Measurements from ENCODE around the gene ADGRL3. TPM values are rescaled to one million over a fixed set of nuclear protein-coding genes. Genes with fewer than 3 reads are reported as not detected.

The ADGRL3 gene
- total RNA-seq, 1 donor from 2014 or later: not detected

- no peaks in the 10 kb centered on the region for H3K27me3 Mint-ChIP-seq
Observed at GRCh38 chr4:61400439-61401038, 200.4 kb downstream of the ADGRL3 start.

GRCh38 chr4:61401771-61402170 is 201.6 kb downstream of the ADGRL3 start:
- H3K27me3 Mint-ChIP-seq: no peaks in the 10 kb centered on the region
- CTCF ChIA-PET: no interaction called here
- no peaks in the 10 kb centered on the region for H3K36me3 Mint-ChIP-seq (ENCODE audit: low read depth)
- H3K27ac Mint-ChIP-seq: no peak overlapping the region
- no peak for DNase-seq
- no peak for TF ChIP-seq CTCF (IDR thresholded peaks at IDR 0.05)
- no peaks in the 10 kb centered on the region for H3K9me3 Mint-ChIP-seq
- H3K4me1 Mint-ChIP-seq: no peaks in the 10 kb centered on the region
- H3K4me3 Mint-ChIP-seq: no peak overlapping the region
- no peak for ATAC-seq (ENCODE audit: low read depth)
- intact Hi-C loops (cut with micrococcal nuclease): no loop called here
- POLR2A ChIA-PET: no interaction called here

More at GRCh38 chr4:61400439-61401038, 200.4 kb downstream of the ADGRL3 start:
- H3K27ac Mint-ChIP-seq: no peak overlapping the region
- no peak for TF ChIP-seq CTCF (IDR thresholded peaks at IDR 0.05)
- intact Hi-C loops (cut with micrococcal nuclease): no loop called here
- DNase-seq (no peak), ATAC-seq (ENCODE audit: low read depth) (no peak)
- H3K4me1 Mint-ChIP-seq: no peaks in the 10 kb centered on the region
- no peak overlapping the region for H3K4me3 Mint-ChIP-seq
- H3K36me3 Mint-ChIP-seq (ENCODE audit: low read depth): no peaks in the 10 kb centered on the region
- POLR2A ChIA-PET: no interaction called here
- no peaks in the 10 kb centered on the region for H3K9me3 Mint-ChIP-seq
- CTCF ChIA-PET: no interaction called here

- H3K4me1 Mint-ChIP-seq: no peaks in the 10 kb centered on the region
- no peaks in the 10 kb centered on the region for H3K27me3 Mint-ChIP-seq
- no peaks in the 10 kb centered on the region for H3K9me3 Mint-ChIP-seq
- no peak overlapping the region for H3K27ac Mint-ChIP-seq
- ATAC-seq (ENCODE audit: low read depth) (no peak), DNase-seq (no peak)
- TF ChIP-seq CTCF (IDR thresholded peaks at IDR 0.05): no peak
- intact Hi-C loops (cut with micrococcal nuclease): no loop called here
- H3K36me3 Mint-ChIP-seq (ENCODE audit: low read depth): no peaks in the 10 kb centered on the region
- ChIA-PET POLR2A (no interaction called here), CTCF (no interaction called here)
- no peak overlapping the region for H3K4me3 Mint-ChIP-seq
Observed at GRCh38 chr4:61405307-61405706, 205.2 kb downstream of the ADGRL3 start.

DNA sequence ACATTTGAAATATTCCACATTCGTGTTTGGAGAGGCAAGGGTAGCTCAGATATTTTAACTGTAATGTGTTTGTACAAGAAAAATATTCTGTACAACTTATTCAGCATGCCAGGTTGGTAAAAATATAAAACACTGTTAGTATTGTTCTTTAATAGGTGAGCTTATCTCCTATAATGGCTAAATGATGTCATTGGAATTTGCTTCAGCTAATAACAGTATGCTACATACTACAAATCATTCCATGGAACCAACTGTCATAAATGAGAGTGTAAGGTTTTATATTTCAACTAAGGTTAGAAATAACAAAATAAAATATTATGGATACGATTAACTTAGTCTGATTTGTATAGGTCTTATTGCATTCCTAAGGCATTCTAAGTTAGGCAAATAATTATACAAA is 206.6 kb downstream of the ADGRL3 start:
- no peaks in the 10 kb centered on the region for H3K4me1 Mint-ChIP-seq
- no peaks in the 10 kb centered on the region for H3K36me3 Mint-ChIP-seq (ENCODE audit: low read depth)
- no peaks in the 10 kb centered on the region for H3K9me3 Mint-ChIP-seq
- H3K27me3 Mint-ChIP-seq: no peaks in the 10 kb centered on the region
- ChIA-PET CTCF (no interaction called here), POLR2A (no interaction called here)
- DNase-seq (no peak), ATAC-seq (ENCODE audit: low read depth) (no peak)
- TF ChIP-seq CTCF (IDR thresholded peaks at IDR 0.05): no peak
- intact Hi-C loops (cut with micrococcal nuclease): no loop called here
- H3K4me3 Mint-ChIP-seq: no peak overlapping the region
- no peak overlapping the region for H3K27ac Mint-ChIP-seq

GRCh38 chr4:61407642-61408618 is 207.8 kb downstream of the ADGRL3 start:
- no peak overlapping the region for H3K27ac Mint-ChIP-seq
- ATAC-seq (ENCODE audit: low read depth) (no peak), DNase-seq (no peak)
- no peak overlapping the region for H3K4me3 Mint-ChIP-seq
- ChIA-PET POLR2A (no interaction called here), CTCF (no interaction called here)
- intact Hi-C loops (cut with micrococcal nuclease): no loop called here
- no peaks in the 10 kb centered on the region for H3K9me3 Mint-ChIP-seq
- H3K36me3 Mint-ChIP-seq (ENCODE audit: low read depth): no peaks in the 10 kb centered on the region
- no peaks in the 10 kb centered on the region for H3K27me3 Mint-ChIP-seq
- no peak for TF ChIP-seq CTCF (IDR thresholded peaks at IDR 0.05)
- no peaks in the 10 kb centered on the region for H3K4me1 Mint-ChIP-seq
